GM12873 (cell line): ENCODE measurements around the gene MAP3K14.

Source experiments
- CTCF ChIP-seq: IDR thresholded peaks from 2 replicates; pipeline ENCODE4 v1.5.1; 2012; ENCODE audit warnings: low read depth, mild to moderate bottlenecking, moderate library complexity, low read length, control low read depth; ENCODE audit not compliant: insufficient read depth; ENCODE audit errors: missing control alignments

The MAP3K14 gene

DNA sequence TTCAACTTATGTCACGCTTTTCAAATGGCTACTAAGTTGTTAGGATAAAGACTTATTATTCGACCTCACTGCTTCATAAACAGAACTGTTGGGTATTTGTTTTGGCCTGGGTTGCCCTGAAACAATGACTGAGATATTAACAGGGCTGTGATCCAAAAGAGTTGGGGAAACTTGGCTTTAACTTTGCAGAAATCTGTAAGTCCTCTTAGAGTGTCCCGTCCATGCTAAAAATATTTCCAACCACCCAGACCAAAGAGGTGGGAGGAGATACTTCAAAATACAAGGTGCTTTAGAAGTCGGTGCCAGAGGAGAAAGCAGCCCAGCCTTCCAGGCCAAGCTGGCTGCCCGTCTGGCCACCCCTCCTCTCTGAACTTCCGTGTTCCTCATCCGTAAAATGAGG, 38.8 kb downstream of the MAP3K14 start:
- TF ChIP-seq CTCF: no peak

- peak; percentile 85 for TF ChIP-seq CTCF
Observed at GRCh38 chr17:45277216-45277849, 39.5 kb downstream of the MAP3K14 start.

DNA sequence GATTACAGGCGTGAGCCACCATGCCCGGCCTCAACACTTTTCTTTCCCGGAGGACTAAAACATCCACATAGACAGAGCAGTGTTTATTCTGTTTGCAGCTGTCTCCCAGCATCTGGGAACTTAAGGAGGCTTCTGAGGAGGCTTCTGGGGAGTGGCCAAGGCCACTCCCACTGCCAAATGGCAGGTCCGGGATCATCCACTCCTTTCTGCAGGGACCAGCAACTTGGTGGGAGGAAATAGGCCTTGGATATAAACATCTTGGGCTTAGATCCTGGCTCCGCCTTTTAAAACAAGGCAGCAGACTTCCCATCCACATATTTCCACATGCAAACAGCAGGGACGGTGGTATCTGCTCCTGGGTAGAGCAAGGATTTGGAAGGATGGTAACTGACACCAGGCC, 40.8 kb downstream of the MAP3K14 start:
- TF ChIP-seq CTCF: no peak

DNA sequence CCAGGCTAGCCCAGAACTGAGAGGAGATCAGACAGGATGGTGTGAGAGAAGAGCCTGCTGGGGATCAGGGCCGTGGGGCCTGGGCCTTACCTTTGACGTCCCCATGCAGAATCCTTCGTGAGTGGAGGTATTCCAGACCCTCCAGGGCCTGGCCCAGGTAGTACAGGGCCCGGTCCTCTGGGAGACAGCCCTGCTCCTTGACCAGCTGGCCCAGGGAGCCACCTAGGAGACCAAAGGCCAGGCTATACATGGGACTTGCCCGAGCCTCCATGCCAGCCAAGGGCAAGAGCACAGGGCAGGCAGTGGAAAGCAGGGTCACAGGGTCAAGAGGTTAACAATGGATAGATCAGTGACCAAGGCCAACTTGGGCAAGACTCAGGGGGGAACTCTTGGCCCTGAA, 42.8 kb downstream of the MAP3K14 start:
- TF ChIP-seq CTCF: no peak

GRCh38 chr17:45273551-45273957, 43.3 kb downstream of the MAP3K14 start:
- no peak for TF ChIP-seq CTCF

DNA sequence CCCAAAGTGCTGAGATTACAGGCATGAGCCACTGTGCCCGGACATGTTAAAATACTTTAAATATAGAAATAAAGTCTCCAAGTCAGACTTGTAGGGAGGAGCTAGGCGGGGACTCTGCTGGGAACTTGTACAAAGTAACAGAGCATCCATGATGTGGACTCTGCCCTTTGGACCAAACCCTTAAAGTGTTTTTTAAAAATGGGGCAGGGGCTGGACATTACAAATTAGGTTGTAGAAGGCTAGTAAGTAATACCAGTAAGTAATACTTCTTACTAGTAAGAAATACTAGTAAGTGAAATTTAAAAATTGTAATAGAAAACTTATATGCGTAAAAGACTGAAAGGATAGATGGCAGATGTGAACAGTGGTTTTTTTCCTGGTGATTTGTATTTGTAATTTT, 45.2 kb downstream of the MAP3K14 start:
- no peak for TF ChIP-seq CTCF

DNA sequence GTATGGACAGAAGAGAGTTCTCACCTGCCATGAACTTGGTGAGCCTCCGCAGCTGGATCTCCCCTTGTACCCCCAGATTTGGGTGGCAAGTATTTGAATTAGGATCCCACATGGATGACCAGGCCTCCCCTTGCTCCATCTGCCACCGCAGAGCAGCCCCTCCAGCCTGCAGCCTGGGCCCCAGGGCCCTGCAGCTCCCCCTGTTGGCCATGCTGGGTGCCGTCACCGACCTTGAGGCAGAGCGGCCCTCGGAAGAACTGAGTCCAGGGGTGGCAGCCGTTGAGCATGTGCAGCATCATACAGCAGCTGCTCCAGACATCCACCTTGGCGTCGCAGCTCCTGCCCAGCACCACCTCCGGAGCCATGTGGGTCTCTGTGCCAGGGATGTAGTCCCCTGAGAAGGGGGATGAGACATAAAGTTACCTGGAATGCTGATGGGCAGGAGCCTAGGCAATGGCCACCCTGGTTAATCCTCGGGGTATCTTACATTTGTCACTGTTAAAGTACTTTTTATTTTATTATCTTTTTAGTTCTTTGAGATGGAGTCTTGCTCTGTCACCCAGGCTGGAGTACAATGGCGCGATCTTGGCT, 45.9 kb downstream of the MAP3K14 start:
- peak; percentile 81 for TF ChIP-seq CTCF
